AG08395 (cell line): ENCODE results near the gene ADGRL4.
"Not testable (repeated sequence)": the region's sequence is repeated elsewhere in the genome, so short reads cannot be mapped to it uniquely, and the experiment has no call there.

ENCODE experiments used
- DNase-seq: peaks from one replicate; pipeline ENCODE4 v3.0.0; 2012; ENCODE audit warnings: mixed read lengths, low spot score

The ADGRL4 gene

GRCh38 chr1:79006564-79006963 is at the start of gene ADGRL4:
Gene ADGRL4 (minus strand): TSS chr1:79006730. CDS start chr1:79006654, 76 bp downstream.
- DNase-seq = peak; percentile 56

DNA sequence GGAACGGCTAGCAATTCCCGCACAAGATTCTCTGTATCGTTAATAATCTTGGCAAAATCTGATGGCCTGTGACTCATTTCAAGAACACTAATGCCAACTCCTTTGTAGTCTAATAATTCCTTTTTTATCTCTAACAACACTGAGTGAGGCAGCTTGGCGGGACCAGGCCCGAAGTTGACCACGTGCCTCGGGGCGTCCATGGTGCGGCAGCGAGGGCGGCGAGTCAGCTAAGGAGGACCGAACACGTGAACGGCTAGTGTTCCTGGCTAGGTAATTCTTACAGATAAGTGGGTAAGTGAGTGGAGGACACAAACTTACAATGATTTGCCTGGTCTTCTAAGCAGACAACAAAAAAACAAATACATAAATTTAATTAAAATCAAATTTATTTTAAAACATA is 49.3 kb upstream of the ADGRL4 start:
- no peak for DNase-seq

- DNase-seq = no peak
These were observed 46.4 kb upstream of the ADGRL4 start for GRCh38 chr1:79052829-79053449.

DNA sequence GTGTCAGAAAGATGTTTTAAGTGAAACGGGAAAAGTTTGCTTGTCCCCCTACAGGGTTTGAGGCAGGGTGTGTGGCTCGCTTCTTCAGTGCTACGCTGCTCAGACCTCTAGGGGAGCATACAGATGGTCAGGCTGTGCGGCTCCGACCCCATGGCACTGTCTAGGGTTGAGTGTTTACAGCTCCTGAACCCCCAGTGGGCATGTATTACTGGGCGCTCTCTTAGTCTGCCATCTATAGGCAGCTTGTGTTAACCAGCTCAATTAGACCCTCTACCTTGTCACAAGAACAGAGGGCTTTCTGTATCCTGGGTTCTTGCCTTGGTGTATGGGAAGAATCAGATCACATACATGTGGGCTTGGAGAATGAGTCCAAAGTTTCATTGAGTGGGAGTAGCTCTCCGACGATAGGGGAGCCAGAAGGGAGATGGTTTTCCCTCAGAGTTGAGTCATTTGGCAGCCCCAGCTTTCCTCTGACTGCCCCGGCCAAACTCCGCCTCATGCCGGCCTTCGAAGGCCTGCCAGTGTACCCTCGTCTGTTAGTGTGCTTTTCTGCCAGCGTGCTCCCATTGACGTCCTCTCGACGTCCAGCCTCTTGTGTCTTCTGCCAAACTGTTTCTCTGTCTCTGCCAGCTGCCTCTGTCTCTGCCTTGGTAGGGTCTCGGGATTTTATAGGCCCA is 38.6 kb upstream of the ADGRL4 start:
- DNase-seq = no peak

GRCh38 chr1:79043506-79043905 is 37.0 kb upstream of the ADGRL4 start:
- peak; percentile 54 for DNase-seq

- no peak for DNase-seq
These were observed 36.0 kb upstream of the ADGRL4 start for GRCh38 chr1:79042539-79042938.

GRCh38 chr1:79042117-79042516 is 35.6 kb upstream of the ADGRL4 start:
- peak; percentile 11 for DNase-seq

DNA sequence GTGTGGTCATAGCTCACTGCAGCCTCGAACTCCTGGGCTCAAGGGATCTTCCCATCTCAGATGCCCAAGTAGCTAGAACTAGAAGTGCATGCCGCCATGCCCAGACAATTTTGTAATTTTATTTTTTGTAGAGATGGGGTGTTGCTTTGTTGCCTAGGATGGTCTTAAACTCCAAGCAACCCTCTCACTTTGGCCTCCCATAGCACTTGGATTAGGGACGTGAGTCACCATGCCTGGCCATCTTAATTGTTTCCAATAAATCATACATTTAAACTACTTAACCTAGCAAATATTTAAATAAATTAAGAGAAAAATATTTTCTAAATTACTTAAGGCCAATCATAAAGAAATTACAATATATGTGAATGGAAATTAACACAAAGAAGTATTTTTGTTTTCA is 35.1 kb upstream of the ADGRL4 start:
- DNase-seq = no peak

DNA sequence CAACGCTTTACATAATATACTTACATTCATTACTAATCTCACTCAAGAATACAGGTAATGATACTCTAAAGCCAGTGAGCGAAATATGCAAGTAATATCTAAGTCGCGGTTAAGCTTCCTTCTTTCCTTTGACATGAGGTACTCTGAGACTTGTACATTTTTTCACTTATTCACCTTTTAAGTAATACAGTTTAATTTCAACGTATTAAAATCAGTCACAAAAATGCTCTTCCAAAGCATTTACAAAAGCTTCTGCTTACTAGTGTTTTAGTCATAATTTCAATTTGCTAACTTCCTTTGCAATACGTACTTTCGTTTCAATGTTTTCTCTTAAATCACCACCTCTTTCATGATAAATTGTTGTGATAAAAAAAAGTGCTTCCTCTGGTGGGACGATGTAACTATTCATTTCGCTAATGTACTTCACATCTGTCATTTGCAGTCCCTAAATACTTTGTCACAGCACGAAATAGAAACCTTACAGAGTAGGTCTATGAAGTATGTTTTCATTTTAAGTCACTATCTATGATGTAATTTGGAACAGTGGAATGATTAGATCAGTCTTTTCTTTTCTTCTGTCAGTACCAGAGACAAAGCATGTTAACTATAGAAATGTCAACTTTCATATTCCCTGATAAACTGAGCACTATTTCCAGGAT is 34.0 kb upstream of the ADGRL4 start:
- DNase-seq = peak; percentile 2

GRCh38 chr1:79037085-79037484 is 30.6 kb upstream of the ADGRL4 start:
- no peak for DNase-seq

GRCh38 chr1:79012500-79012899 is 6.0 kb upstream of the ADGRL4 start:
- DNase-seq = no peak

GRCh38 chr1:79010589-79010988 is 4.1 kb upstream of the ADGRL4 start:
- DNase-seq = no peak

DNA sequence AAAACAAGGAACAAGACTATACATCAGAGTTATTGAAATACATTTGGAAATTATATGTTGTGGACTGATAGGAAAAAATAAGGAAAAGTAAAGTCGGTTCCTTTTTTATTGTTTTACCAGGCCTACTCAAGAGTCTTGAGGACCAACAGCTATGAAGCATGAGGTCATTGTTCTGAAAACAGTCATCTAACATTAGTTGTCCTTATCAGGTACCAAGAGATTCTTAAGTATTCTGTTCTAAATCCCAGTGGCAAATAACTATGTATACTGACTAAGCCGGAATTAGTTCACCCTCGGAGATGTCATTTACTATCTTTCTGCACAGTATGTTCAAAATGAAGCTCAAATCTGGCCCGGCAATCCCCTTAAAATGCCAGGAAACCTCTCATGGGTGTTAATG is 585 bp downstream of the ADGRL4 start:
- peak; percentile 1 for DNase-seq

DNA sequence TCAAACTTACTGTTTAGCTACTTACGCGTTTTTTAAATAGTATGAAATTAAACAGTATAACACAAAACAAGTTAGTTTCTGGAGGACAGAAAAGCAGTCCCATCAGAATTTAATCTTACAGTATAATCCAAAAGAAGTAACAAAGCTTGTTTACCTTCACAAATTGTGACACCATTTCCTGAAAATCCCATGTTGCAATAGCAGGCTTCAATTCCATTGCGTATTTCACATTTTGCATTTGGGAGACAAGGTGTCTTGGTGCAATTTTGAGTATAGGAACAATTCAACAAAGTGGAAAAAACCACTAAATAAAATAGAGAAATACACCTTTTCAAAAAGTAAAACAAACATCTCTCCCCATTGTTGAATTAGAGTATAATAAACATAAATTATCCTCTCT is 1.6 kb downstream of the ADGRL4 start:
- DNase-seq = no peak

- no peak for DNase-seq
These were observed 9.7 kb downstream of the ADGRL4 start for GRCh38 chr1:78996791-78997190.

- DNase-seq = no peak
These were observed 19.5 kb downstream of the ADGRL4 start for GRCh38 chr1:78987042-78987441.

DNA sequence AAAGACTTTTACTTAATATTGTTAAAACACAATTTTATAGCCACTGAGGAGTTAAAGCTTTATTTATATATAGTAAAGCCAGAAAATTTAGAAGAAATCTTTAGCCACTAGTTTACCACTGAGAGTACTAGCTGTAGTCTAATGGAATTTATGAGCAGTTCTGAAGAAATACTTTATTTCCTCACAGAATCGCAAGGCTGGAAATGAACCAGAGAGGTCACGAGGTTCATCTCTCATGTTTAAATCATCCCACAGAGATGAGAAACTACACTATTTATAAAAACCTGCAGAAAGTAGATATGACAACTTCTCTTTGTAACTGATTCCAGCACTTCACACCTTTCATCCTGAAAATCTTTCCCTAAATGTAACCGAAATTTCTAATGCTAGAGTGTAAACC is 26.0 kb downstream of the ADGRL4 start:
- DNase-seq = peak; percentile 3

DNA sequence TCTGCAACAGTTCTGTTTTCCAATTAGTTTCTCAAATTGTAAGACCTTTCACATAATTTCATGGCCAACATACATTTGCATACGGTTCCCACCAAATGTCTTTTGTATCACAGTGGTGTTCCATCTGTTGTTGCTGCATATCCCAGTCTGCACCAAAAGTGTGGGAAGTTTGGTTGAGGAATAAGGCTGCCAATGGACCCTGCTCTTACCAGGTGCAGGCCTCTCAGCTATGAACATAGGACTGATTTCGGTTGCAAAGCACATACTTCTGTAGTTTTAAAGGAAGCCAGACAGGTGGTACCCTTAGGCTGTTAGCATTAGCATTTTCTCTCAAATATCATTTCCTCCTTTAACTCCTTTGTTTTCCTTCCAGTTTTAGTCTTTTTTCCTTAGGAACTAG is 33.8 kb downstream of the ADGRL4 start:
- DNase-seq = no peak

DNA sequence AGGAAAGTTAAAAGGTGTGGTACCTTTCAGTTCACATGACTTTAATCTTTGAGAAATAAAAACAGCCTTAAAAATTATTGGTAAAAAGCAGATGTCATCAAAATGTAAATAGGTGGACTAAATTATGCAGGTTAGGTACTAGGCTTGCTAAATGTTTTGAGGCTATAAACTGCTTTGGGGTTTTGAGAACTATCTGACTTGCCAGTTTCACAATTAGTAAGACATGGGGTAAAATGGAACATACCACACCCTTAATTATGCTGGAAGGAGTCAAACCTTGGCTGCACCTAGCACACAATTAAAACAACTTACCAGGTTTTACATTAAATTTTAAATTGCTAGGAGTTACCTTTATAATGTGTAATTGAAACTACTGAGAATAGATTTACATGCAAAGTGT is 39.4 kb downstream of the ADGRL4 start:
- not testable (repeated sequence) for DNase-seq

GRCh38 chr1:78958711-78959110 is 47.8 kb downstream of the ADGRL4 start:
- no peak for DNase-seq

GRCh38 chr1:78950826-78951225 is 55.7 kb downstream of the ADGRL4 start:
- DNase-seq = no peak

GRCh38 chr1:78949227-78949626 is 57.3 kb downstream of the ADGRL4 start:
- DNase-seq = no peak

GRCh38 chr1:78919150-78919549 is 87.4 kb downstream of the ADGRL4 start:
- DNase-seq = no peak
